HCT116 (cell line): ENCODE data around the gene STIL. TPM values are rescaled to one million over a fixed set of nuclear protein-coding genes. Genes with fewer than 3 reads are reported as not detected.

Source experiments
- ATAC-seq: fragments of 200-7000 bp; cut with Tn5 transposase; 2 replicates; pipeline ENCODE4 v1.9.1; 2020; ENCODE audit warnings: mild to moderate bottlenecking, moderate library complexity
- BruUV-seq: library from RNA; stranded (reverse); fragments of 400-500 nt; replicated peaks from 2 replicates; lab custom pipeline; 2021; lab: Mats Ljungman, UMichigan
- CTCF ChIA-PET: fragments of 300-600 bp; sonication (Branson Sonifier 250); formaldehyde crosslinking; loops from one replicate; lab custom pipeline; 2021; ENCODE audit warnings: antibody characterized with exemption; lab: Charles Lee
- POLR2A ChIA-PET: fragments of 300-600, 350-600 bp; sonication (Branson Sonifier 250); formaldehyde crosslinking; loops from one replicate; lab custom pipeline; 2021; ENCODE audit warnings: antibody characterized with exemption; lab: Charles Lee
- RAD21 ChIA-PET, 2 experiments: fragments of 300-600 bp; sonication (Branson Sonifier 250); formaldehyde crosslinking; loops; one replicate each; lab custom pipeline; 2023; ENCODE audit warnings: low total read pairs in 2 of 2; ENCODE audit not compliant: uncharacterized antibody in 2 of 2, unreplicated experiment in 2 of 2, low non-redundant PET in 1 of 2; lab: Charles Lee
- DNase-seq: peaks from one replicate; pipeline ENCODE4 v3.0.0-alpha.2; 2010; ENCODE audit warnings: low read depth, low spot score
- H2AFZ ChIP-seq: fragments of 200-600 bp; shearing (Covaris generic), sonication (generic); 2 replicates; pipeline ENCODE4 v1.6.1; 2017; ENCODE audit warnings: low read depth, mixed run types, mixed read lengths, antibody characterized with exemption, low read length; ENCODE audit not compliant: poor library complexity, severe bottlenecking
- H3K27ac ChIP-seq: 2 replicates; pipeline ENCODE4 v1.5.1; 2012; ENCODE audit warnings: low read depth, low read length
- H3K27me3 ChIP-seq: fragments of 200-600 bp; sonication (generic); 2 replicates; pipeline ENCODE4 v1.6.1; 2016; ENCODE audit warnings: mixed run types, low read length, mixed read lengths; ENCODE audit not compliant: insufficient read depth
- H3K36me3 ChIP-seq, 2 experiments: fragments of 200-500 bp in 1 of 2; fragments of 200-600 bp in 1 of 2; sonication (Bioruptor generic) in 1 of 2; sonication (generic) in 1 of 2; 2 replicates each; pipeline versions ENCODE4 v1.5.1 to v1.6.1; 2014 to 2016; ENCODE audit warnings: low read length in 2 of 2, inconsistent platforms in 1 of 2, mixed read lengths in 1 of 2, mixed run types in 1 of 2; ENCODE audit not compliant: insufficient read depth in 2 of 2, control insufficient read depth in 1 of 2
- H3K4me1 ChIP-seq, 2 experiments: fragments of 200-600 bp in 1 of 2; sonication (generic) in 1 of 2; 2 replicates each; pipeline versions ENCODE4 v1.5.1 to v1.6.1; 2012 to 2017; ENCODE audit warnings: low read length in 2 of 2, inconsistent platforms in 1 of 2, mild to moderate bottlenecking in 1 of 2, mixed read lengths in 1 of 2, mixed run types in 1 of 2, moderate library complexity in 1 of 2; ENCODE audit not compliant: insufficient read depth in 2 of 2, control insufficient read depth in 1 of 2
- H3K4me2 ChIP-seq: fragments of 200-600 bp; sonication (generic); 2 replicates; pipeline ENCODE4 v1.6.1; 2017; ENCODE audit warnings: mixed run types, low read length, mixed read lengths
- H3K4me3 ChIP-seq, 2 experiments: fragments of 200-600 bp in 1 of 2; sonication (generic) in 1 of 2; replicated peaks in 1 of 2; 2 replicates each; pipeline ENCODE4 v1.5.1; 2011 to 2016; ENCODE audit warnings: low read length in 2 of 2, control low read depth in 1 of 2, low read depth in 1 of 2, mild to moderate bottlenecking in 1 of 2, mixed read lengths in 1 of 2, mixed run types in 1 of 2
- H3K79me2 ChIP-seq: fragments of 200-600 bp; sonication (generic); 2 replicates; pipeline ENCODE4 v1.6.1; 2017; ENCODE audit warnings: mild to moderate bottlenecking, mixed run types, low read length, moderate library complexity, mixed read lengths; ENCODE audit not compliant: insufficient read depth
- H3K9ac ChIP-seq: fragments of 200-600 bp; sonication (generic); 2 replicates; pipeline ENCODE4 v1.6.1; 2016; ENCODE audit warnings: low read length, mixed read lengths
- H3K9me2 ChIP-seq: fragments of 200-600 bp; sonication (generic), shearing (Covaris generic); 2 replicates; pipeline ENCODE4 v1.6.1; 2017; ENCODE audit warnings: mixed run types, mild to moderate bottlenecking, moderate library complexity; ENCODE audit not compliant: insufficient read depth
- H3K9me3 ChIP-seq, 2 experiments: fragments of 200-500 bp in 1 of 2; fragments of 200-600 bp in 1 of 2; sonication (Bioruptor generic) in 1 of 2; sonication (generic) in 1 of 2; 2 replicates each; pipeline ENCODE4 v1.6.1; 2014 to 2017; ENCODE audit warnings: low read length in 2 of 2, mixed read lengths in 2 of 2, inconsistent platforms in 1 of 2, low read depth in 1 of 2, mild to moderate bottlenecking in 1 of 2, mixed run types in 1 of 2, moderate library complexity in 1 of 2; ENCODE audit not compliant: control insufficient read depth in 1 of 2, insufficient read depth in 1 of 2
- H4K20me1 ChIP-seq: fragments of 200-600 bp; sonication (generic), shearing (Covaris generic); 2 replicates; pipeline ENCODE4 v1.6.1; 2017; ENCODE audit warnings: mixed run types, mild to moderate bottlenecking, moderate library complexity; ENCODE audit not compliant: insufficient read depth
- ATF3 ChIP-seq: IDR thresholded peaks from 2 replicates; pipeline ENCODE4 v1.6.1; 2012
- CBX3 ChIP-seq: IDR thresholded peaks from 2 replicates; pipeline ENCODE4 v1.6.1; 2012; ENCODE audit warnings: low read depth
- CEBPB ChIP-seq: IDR thresholded peaks from 2 replicates; pipeline ENCODE4 v1.6.1; 2012; ENCODE audit warnings: low read depth
- EZH2 ChIP-seq: fragments of 200-600 bp; sonication (generic); IDR thresholded peaks from 2 replicates; pipeline ENCODE4 v1.6.1; 2017; ENCODE audit warnings: antibody characterized with exemption, mixed run types
- EZH2phosphoT487 ChIP-seq: fragments of 200-600 bp; IDR thresholded peaks from 2 replicates; pipeline ENCODE4 v1.6.1; 2018; ENCODE audit warnings: antibody characterized with exemption, borderline replicate concordance
- FOSL1 ChIP-seq: IDR thresholded peaks from 2 replicates; pipeline ENCODE4 v1.6.1; 2012; ENCODE audit warnings: low read depth
- JUND ChIP-seq: IDR thresholded peaks from 2 replicates; pipeline ENCODE4 v1.6.1; 2012
- POLR2A ChIP-seq: IDR thresholded peaks from 2 replicates; pipeline ENCODE4 v1.7.0; 2011; ENCODE audit warnings: borderline replicate concordance; ENCODE audit not compliant: insufficient read depth, insufficient read length; ENCODE audit errors: extremely low read depth
- POLR2AphosphoS5 ChIP-seq: IDR thresholded peaks from 2 replicates; pipeline ENCODE4 v1.6.1; 2011; ENCODE audit warnings: mild to moderate bottlenecking, low read depth, low read length, moderate library complexity
- RAD21 ChIP-seq: IDR thresholded peaks from 2 replicates; pipeline ENCODE4 v1.6.1; 2012; ENCODE audit warnings: low read depth, mild to moderate bottlenecking
- SIN3A ChIP-seq: IDR thresholded peaks from 2 replicates; pipeline ENCODE4 v1.6.1; 2012; ENCODE audit warnings: low read depth
- SP1 ChIP-seq: IDR thresholded peaks from 2 replicates; pipeline ENCODE4 v1.6.1; 2012; ENCODE audit warnings: low read depth
- SRF ChIP-seq: IDR thresholded peaks from 2 replicates; pipeline ENCODE4 v1.6.1; 2012; ENCODE audit warnings: low read depth
- TCF7L2 ChIP-seq: IDR thresholded peaks from 2 replicates; pipeline ENCODE4 v1.7.0; 2011; ENCODE audit warnings: borderline replicate concordance, inconsistent platforms; ENCODE audit not compliant: insufficient read depth, insufficient read length; ENCODE audit errors: extremely low read depth
- YY1 ChIP-seq: IDR thresholded peaks from 2 replicates; pipeline ENCODE4 v1.6.1; 2011; ENCODE audit warnings: low read length, low read depth, moderate library complexity, mild to moderate bottlenecking; ENCODE audit not compliant: insufficient replicate concordance; ENCODE audit errors: extremely low read depth
- ZBTB33 ChIP-seq: IDR thresholded peaks from 2 replicates; pipeline ENCODE4 v1.6.1; 2011; ENCODE audit warnings: mild to moderate bottlenecking, low read length, moderate library complexity; ENCODE audit not compliant: insufficient replicate concordance; ENCODE audit errors: extremely low read depth
- ZFX ChIP-seq: fragments of 450-650 bp; IDR thresholded peaks from 2 replicates; pipeline ENCODE4 v1.6.1; 2017
- ZNF274 ChIP-seq: fragments of 200-500 bp; sonication (Bioruptor generic); IDR thresholded peaks from 2 replicates; pipeline ENCODE4 v1.6.1; 2014; ENCODE audit warnings: mild to moderate bottlenecking, low read depth, low read length, inconsistent platforms
- intact Hi-C: fragments of 100-400 bp; cut with micrococcal nuclease; formaldehyde crosslinking; loops from 2 replicates; pipeline ENCODE4 v1.10.0; 2022
- total RNA-seq: library from RNA; stranded (reverse); gene quantifications from one replicate; pipeline ENCODE4 v1.2.1, GENCODE V29; 2021; ENCODE audit not compliant: unreplicated experiment

STIL gene
- total RNA-seq, 1 experiment from 2014 or later = 34.4 TPM

- TF ChIP-seq ZBTB33 (no peak), POLR2A (no peak), CEBPB (no peak), CBX3 (no peak)
These were observed 83.9 kb downstream of the STIL start (continued) for GRCh38 chr1:47229886-47230691.

- RAD21 ChIA-PET = no interaction called here
- Histone ChIP-seq H3K79me2 (no peaks in the 10 kb centered on the region), H3K4me1 (no peaks in the 10 kb centered on the region), H3K36me3 (no peaks in the 10 kb centered on the region), H3K9me3 (no peaks in the 10 kb centered on the region), H3K9me2 (no peaks in the 10 kb centered on the region), H3K27me3 (no peaks in the 10 kb centered on the region; the same call in 1 of the 2 replicates), H2AFZ (no peak overlapping the region), H3K4me2 (no peak overlapping the region), H3K27ac (no peak overlapping the region), H3K9ac (no peak overlapping the region), H3K4me3 (no peak overlapping the region), H4K20me1 (no peaks in the 10 kb centered on the region)
- no peak for DNase-seq
- CTCF ChIA-PET = no interaction called here
- intact Hi-C loops = no loop called here
- no peak for ATAC-seq
- POLR2A ChIA-PET = no interaction called here
- BruUV-seq = no TSS peak
- TF ChIP-seq SRF (no peak), JUND (no peak), SP1 (no peak), YY1 (no peak), ZBTB33 (no peak), TCF7L2 (no peak), CBX3 (no peak), CEBPB (no peak), SIN3A (no peak), RAD21 (no peak), EZH2 (no peak), EZH2phosphoT487 (no peak), POLR2AphosphoS5 (no peak), ATF3 (no peak), ZFX (no peak), FOSL1 (no peak), ZNF274 (no peak)
These were observed 84.7 kb downstream of the STIL start for GRCh38 chr1:47229031-47229885.
